Upper lobe of right lung (tissue), 1 donor: Measurements from ENCODE around the gene MT1B. TPM values are rescaled to one million over a fixed set of nuclear protein-coding genes. Genes with fewer than 3 reads are reported as not detected.

Experiments
- ATAC-seq: fragments of 200-7000 bp; cut with Tn5 transposase; one replicate; pipeline ENCODE4 v1.9.1; 2020; ENCODE audit warnings: mild to moderate bottlenecking, moderate library complexity
- DNase-seq: peaks from one replicate; pipeline ENCODE4 v3.0.0-alpha.2; 2020
- H3K27ac ChIP-seq: fragments of 200-600 bp; one replicate; pipeline ENCODE4 v1.8.0; 2022
- H3K27me3 ChIP-seq: fragments of 200-600 bp; one replicate; pipeline ENCODE4 v1.8.0; 2022; ENCODE audit warnings: mild to moderate bottlenecking
- H3K36me3 ChIP-seq: fragments of 200-600 bp; one replicate; pipeline ENCODE4 v1.8.0; 2022
- H3K4me1 ChIP-seq: fragments of 200-600 bp; one replicate; pipeline ENCODE4 v1.8.0; 2022
- H3K4me3 ChIP-seq: fragments of 200-600 bp; one replicate; pipeline ENCODE4 v1.8.0; 2022; ENCODE audit warnings: mild to moderate bottlenecking
- H3K9me3 ChIP-seq: fragments of 200-600 bp; one replicate; pipeline ENCODE4 v1.8.0; 2022
- intact Hi-C: fragments of 100-400 bp; cut with DNase I; formaldehyde crosslinking; loops from one replicate; pipeline ENCODE4 v1.11.0; 2022
- total RNA-seq: library from RNA; stranded (reverse); fragmentation: NEBNext Ultra II Directional; extraction: Animal tissue kit (Norgen Biotek cat#: 25700); gene quantifications from one replicate; pipeline ENCODE4 v1.2.1, GENCODE V29; 2021
- TF ChIP-seq, protein P1 (sequence below): fragments of 200-600 bp; IDR thresholded peaks from one replicate; pipeline ENCODE4 v1.8.0; 2022; ENCODE audit warnings: antibody characterized with exemption
- donor health status: DM: no; HTN: yes; CAD: no; lungs with severe emphysema.

Gene MT1B
- total RNA-seq, 1 donor from 2014 or later = not detected

DNA sequence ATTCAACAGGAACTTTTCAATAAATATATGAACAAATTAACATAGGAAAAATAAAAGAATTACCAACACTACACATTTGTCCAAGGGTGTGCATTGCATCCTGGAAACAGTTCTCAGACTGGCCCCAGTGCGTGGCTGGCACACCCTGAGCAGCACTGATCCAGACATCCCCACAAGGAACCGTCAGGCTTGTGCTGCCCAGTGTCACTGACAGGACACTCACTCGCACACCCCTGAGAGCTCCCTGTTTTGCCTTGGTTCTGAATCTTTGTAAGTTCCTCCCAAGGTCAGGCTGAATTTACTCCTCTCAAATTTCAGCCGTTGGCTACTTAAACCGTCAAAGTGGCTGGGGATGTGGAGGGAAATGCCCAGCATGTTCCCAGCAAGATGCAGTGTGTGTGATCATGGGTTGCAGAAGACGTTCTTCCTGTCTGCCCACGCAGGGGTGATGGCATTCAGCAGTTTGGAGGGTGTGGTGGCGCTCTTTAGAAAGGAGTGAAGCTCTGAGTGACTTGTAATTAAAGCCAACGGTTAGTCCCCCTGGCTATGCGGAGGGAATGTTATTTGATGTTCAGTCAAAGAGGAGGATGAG, 41.6 kb upstream of the MT1B start:
- peak; percentile 44 for ATAC-seq
- no peaks in the 10 kb centered on the region for H3K9me3 ChIP-seq
- intact Hi-C loops = no loop called here
- no peaks in the 10 kb centered on the region for H3K36me3 ChIP-seq
- H3K27ac ChIP-seq = peak overlapping the region; percentile 97
- H3K4me3 ChIP-seq = peak overlapping the region; percentile 75
- no peaks in the 10 kb centered on the region for H3K27me3 ChIP-seq
- TF ChIP-seq, protein P1, sequence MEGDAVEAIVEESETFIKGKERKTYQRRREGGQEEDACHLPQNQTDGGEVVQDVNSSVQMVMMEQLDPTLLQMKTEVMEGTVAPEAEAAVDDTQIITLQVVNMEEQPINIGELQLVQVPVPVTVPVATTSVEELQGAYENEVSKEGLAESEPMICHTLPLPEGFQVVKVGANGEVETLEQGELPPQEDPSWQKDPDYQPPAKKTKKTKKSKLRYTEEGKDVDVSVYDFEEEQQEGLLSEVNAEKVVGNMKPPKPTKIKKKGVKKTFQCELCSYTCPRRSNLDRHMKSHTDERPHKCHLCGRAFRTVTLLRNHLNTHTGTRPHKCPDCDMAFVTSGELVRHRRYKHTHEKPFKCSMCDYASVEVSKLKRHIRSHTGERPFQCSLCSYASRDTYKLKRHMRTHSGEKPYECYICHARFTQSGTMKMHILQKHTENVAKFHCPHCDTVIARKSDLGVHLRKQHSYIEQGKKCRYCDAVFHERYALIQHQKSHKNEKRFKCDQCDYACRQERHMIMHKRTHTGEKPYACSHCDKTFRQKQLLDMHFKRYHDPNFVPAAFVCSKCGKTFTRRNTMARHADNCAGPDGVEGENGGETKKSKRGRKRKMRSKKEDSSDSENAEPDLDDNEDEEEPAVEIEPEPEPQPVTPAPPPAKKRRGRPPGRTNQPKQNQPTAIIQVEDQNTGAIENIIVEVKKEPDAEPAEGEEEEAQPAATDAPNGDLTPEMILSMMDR = no peak
- peak; percentile 82 for DNase-seq
- peaks cover 39% of the 10 kb centered on the region for H3K4me1 ChIP-seq

DNA sequence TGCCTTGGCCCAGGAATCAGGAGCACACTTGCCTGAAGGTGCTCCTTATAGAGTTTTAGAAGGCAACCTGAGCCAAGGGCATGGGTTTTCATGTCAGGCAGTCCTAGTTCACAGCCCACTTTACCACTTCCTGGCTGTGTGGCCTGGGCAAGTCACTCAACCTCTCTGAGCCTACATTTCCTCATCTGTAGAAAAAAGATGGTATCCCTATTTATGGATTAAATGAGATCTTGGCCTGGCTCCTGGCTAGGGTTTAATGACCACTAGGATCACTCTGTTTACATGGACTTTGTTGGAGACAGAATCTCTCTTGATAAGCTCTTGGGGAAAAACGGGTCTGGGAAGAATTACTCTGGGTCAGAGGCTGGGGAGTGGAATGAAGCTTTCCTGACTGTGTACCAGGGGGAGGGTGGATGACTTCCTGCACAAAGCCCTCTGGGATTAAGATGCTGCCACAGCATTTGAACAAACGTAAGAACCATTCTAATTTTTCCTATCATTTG, 41.0 kb upstream of the MT1B start:
- ATAC-seq (no peak), DNase-seq (no peak)
- H3K4me3 ChIP-seq = peak overlapping the region; percentile 75
- TF ChIP-seq, protein P1 = no peak
- intact Hi-C loops = no loop called here
- no peaks in the 10 kb centered on the region for H3K27me3 ChIP-seq
- peaks cover 39% of the 10 kb centered on the region for H3K4me1 ChIP-seq
- no peaks in the 10 kb centered on the region for H3K9me3 ChIP-seq
- H3K36me3 ChIP-seq = no peaks in the 10 kb centered on the region
- H3K27ac ChIP-seq = peak overlapping the region; percentile 97

DNA sequence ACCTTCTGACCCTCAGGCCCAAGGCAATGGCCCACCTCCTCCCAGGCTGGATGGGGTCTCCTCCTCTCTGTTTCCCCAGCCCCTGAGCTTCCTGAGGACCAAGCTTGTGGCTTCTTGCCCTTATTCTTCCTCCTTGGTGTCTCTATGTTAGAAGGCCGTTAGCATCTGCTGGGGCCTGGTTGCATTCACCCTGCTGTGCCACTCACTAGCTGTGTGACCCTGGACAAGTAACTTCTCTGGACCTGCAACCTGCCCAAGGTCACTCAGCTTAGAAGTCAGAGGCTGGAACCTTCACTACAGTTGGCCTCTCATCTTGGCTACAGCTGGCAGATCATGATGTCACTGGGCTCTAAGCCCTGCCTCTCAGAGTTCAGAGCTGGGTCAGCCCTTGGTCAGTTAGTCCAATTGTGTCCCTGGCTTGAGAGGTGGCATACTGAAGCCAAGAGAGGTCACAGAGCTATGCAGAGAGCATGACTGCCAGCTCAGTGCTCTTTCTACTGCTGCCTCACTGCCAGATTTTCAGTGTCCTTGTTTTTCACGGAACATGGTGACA, 40.3 kb upstream of the MT1B start:
- ATAC-seq = no peak
- no peaks in the 10 kb centered on the region for H3K27me3 ChIP-seq
- peaks cover 33% of the 10 kb centered on the region for H3K4me1 ChIP-seq
- no peaks in the 10 kb centered on the region for H3K36me3 ChIP-seq
- no peaks in the 10 kb centered on the region for H3K9me3 ChIP-seq
- TF ChIP-seq, protein P1 = no peak
- DNase-seq = no peak
- peak overlapping the region; percentile 97 for H3K27ac ChIP-seq
- H3K4me3 ChIP-seq = no peak overlapping the region
- intact Hi-C loops = no loop called here

DNA sequence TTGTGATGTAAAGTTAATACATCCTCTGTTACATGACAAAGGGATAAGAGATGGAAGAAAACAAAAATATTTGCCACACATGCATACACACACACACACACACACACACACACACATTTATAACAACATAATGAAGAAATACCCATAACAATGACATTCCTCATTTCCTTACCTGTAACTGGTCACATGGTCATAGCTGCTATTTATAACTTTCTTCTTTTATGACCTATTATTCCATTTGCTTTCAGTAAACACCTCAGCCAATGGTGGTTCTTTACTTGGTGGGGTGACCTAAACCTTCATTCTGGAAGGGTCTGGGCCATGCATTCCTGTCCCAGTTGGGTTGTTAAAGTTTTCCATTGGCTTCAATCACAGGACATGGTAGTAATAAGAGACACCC, 38.0 kb upstream of the MT1B start:
- Histone ChIP-seq H3K9me3 (no peaks in the 10 kb centered on the region), H3K4me3 (no peak overlapping the region), H3K4me1 (peaks cover 27% of the 10 kb centered on the region), H3K36me3 (no peaks in the 10 kb centered on the region), H3K27ac (no peak overlapping the region), H3K27me3 (no peaks in the 10 kb centered on the region)
- intact Hi-C loops = no loop called here
- TF ChIP-seq, protein P1 = no peak
- DNase-seq (no peak), ATAC-seq (no peak)

DNA sequence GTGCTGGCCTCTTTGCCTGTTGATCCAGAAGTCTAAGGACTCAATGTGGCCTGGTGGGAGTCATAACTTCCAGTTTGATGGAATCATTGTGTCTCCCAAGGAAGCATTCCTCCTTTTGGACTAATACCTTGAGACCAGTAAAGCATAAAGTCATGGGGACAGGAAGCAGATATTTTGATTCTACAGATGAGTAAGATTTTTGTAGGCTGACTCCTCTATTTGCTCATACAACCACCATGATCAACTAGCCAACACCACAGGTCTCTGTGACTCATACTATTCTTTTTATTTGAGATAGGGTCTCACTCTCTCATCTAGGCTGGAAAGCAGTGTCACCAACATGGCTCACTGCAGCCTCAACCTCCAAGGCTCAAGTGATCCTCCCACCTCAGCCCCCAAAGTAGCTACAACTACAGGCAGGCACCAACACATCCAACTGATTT, 37.1 kb upstream of the MT1B start:
- H3K27me3 ChIP-seq = no peaks in the 10 kb centered on the region
- intact Hi-C loops = no loop called here
- no peaks in the 10 kb centered on the region for H3K9me3 ChIP-seq
- H3K4me3 ChIP-seq = no peak overlapping the region
- DNase-seq (no peak), ATAC-seq (no peak)
- H3K27ac ChIP-seq = no peak overlapping the region
- TF ChIP-seq, protein P1 = no peak
- no peaks in the 10 kb centered on the region for H3K36me3 ChIP-seq
- H3K4me1 ChIP-seq = peaks cover 27% of the 10 kb centered on the region
